Adipocyte (in vitro differentiated cells): ENCODE data around the gene SH3TC2.

Experiments used
- DNase-seq: peaks from one replicate; pipeline ENCODE4 v3.0.0-alpha.2; 2015; ENCODE audit warnings: low read depth
- H3K27me3 ChIP-seq: replicated peaks from 2 replicates; pipeline ENCODE4 v1.7.0; 2013; ENCODE audit warnings: mild to moderate bottlenecking, low read length, moderate library complexity; ENCODE audit not compliant: control insufficient read depth, insufficient read depth
- H3K36me3 ChIP-seq: 2 replicates; pipeline ENCODE4 v1.7.0; 2013; ENCODE audit warnings: low read length, mild to moderate bottlenecking, moderate library complexity; ENCODE audit not compliant: control insufficient read depth, insufficient read depth, severe bottlenecking
- H3K4me1 ChIP-seq: 2 replicates; pipeline ENCODE4 v1.7.0; 2013; ENCODE audit warnings: mild to moderate bottlenecking, low read length, moderate library complexity; ENCODE audit not compliant: control insufficient read depth, insufficient read depth
- H3K4me3 ChIP-seq: 2 replicates; pipeline ENCODE4 v1.7.0; 2013; ENCODE audit warnings: mild to moderate bottlenecking, low read length, moderate library complexity
- H3K9ac ChIP-seq: 2 replicates; pipeline ENCODE4 v1.7.0; 2013; ENCODE audit warnings: mild to moderate bottlenecking, low read length, moderate library complexity
- H3K9me3 ChIP-seq: 2 replicates; pipeline ENCODE4 v1.7.0; 2013; ENCODE audit warnings: mild to moderate bottlenecking, low read length, moderate library complexity; ENCODE audit not compliant: control insufficient read depth

Gene SH3TC2

GRCh38 chr5:148969291-148969690, 93.6 kb downstream of the SH3TC2 start:
- H3K9ac ChIP-seq, result peak overlapping the region; percentile 0
- no peaks in the 10 kb centered on the region for H3K36me3 ChIP-seq
- H3K4me1 ChIP-seq, result peaks cover 61% of the 10 kb centered on the region
- H3K9me3 ChIP-seq, result no peaks in the 10 kb centered on the region
- peak; percentile 20 for DNase-seq
- H3K4me3 ChIP-seq, result no peak overlapping the region
- H3K27me3 ChIP-seq, result no peaks in the 10 kb centered on the region

GRCh38 chr5:148968311-148968710, 94.6 kb downstream of the SH3TC2 start:
- DNase-seq, result no peak
- Histone ChIP-seq H3K4me1 (peaks cover 54% of the 10 kb centered on the region), H3K27me3 (no peaks in the 10 kb centered on the region), H3K9me3 (no peaks in the 10 kb centered on the region), H3K36me3 (no peaks in the 10 kb centered on the region), H3K9ac (no peak overlapping the region), H3K4me3 (no peak overlapping the region)

GRCh38 chr5:148967783-148968182, 95.1 kb downstream of the SH3TC2 start:
- DNase-seq, result no peak
- Histone ChIP-seq H3K27me3 (no peaks in the 10 kb centered on the region), H3K36me3 (no peaks in the 10 kb centered on the region)

GRCh38 chr5:148966938-148967337, 95.9 kb downstream of the SH3TC2 start:
- H3K4me3 ChIP-seq, result no peak overlapping the region
- no peaks in the 10 kb centered on the region for H3K9me3 ChIP-seq
- no peak overlapping the region for H3K9ac ChIP-seq

More at GRCh38 chr5:148967783-148968182, 95.1 kb downstream of the SH3TC2 start:
- Histone ChIP-seq H3K4me1 (peaks cover 49% of the 10 kb centered on the region), H3K9ac (no peak overlapping the region), H3K9me3 (no peaks in the 10 kb centered on the region), H3K4me3 (no peak overlapping the region)

GRCh38 chr5:148966348-148966747, 96.5 kb downstream of the SH3TC2 start:
- H3K27me3 ChIP-seq, result no peaks in the 10 kb centered on the region
- no peaks in the 10 kb centered on the region for H3K9me3 ChIP-seq
- DNase-seq, result no peak
- no peak overlapping the region for H3K4me3 ChIP-seq
- no peaks in the 10 kb centered on the region for H3K36me3 ChIP-seq
- peaks cover 44% of the 10 kb centered on the region for H3K4me1 ChIP-seq
- H3K9ac ChIP-seq, result peak overlapping the region; percentile 27

More at GRCh38 chr5:148966938-148967337, 95.9 kb downstream of the SH3TC2 start:
- H3K36me3 ChIP-seq, result no peaks in the 10 kb centered on the region
- H3K27me3 ChIP-seq, result no peaks in the 10 kb centered on the region
- peaks cover 44% of the 10 kb centered on the region for H3K4me1 ChIP-seq
- no peak for DNase-seq

GRCh38 chr5:148965511-148966265, 97.2 kb downstream of the SH3TC2 start:
- H3K9ac ChIP-seq, result peak overlapping the region; percentile 27

GRCh38 chr5:148963664-148964063, 99.2 kb downstream of the SH3TC2 start:
- Histone ChIP-seq H3K4me3 (no peak overlapping the region), H3K9me3 (no peaks in the 10 kb centered on the region), H3K4me1 (peaks cover 29% of the 10 kb centered on the region), H3K9ac (no peak overlapping the region), H3K27me3 (no peaks in the 10 kb centered on the region), H3K36me3 (no peaks in the 10 kb centered on the region)
- DNase-seq, result no peak

More at GRCh38 chr5:148965511-148966265, 97.2 kb downstream of the SH3TC2 start:
- Histone ChIP-seq H3K36me3 (no peaks in the 10 kb centered on the region), H3K4me3 (no peak overlapping the region), H3K27me3 (no peaks in the 10 kb centered on the region), H3K4me1 (peaks cover 44% of the 10 kb centered on the region), H3K9me3 (no peaks in the 10 kb centered on the region)
- DNase-seq, result peak; percentile 94

GRCh38 chr5:148962761-148963324, 100.0 kb downstream of the SH3TC2 start:
- no peaks in the 10 kb centered on the region for H3K36me3 ChIP-seq
- no peaks in the 10 kb centered on the region for H3K9me3 ChIP-seq
- peaks cover 21% of the 10 kb centered on the region for H3K4me1 ChIP-seq
- DNase-seq, result no peak
- no peak overlapping the region for H3K9ac ChIP-seq
- no peaks in the 10 kb centered on the region for H3K27me3 ChIP-seq
- H3K4me3 ChIP-seq, result no peak overlapping the region

- Histone ChIP-seq H3K4me3 (no peak overlapping the region), H3K36me3 (no peaks in the 10 kb centered on the region), H3K27me3 (no peaks in the 10 kb centered on the region), H3K9ac (no peak overlapping the region), H3K4me1 (peaks cover 17% of the 10 kb centered on the region), H3K9me3 (no peaks in the 10 kb centered on the region)
- no peak for DNase-seq
Measured at GRCh38 chr5:148962200-148962550, 100.7 kb downstream of the SH3TC2 start.

- Histone ChIP-seq H3K4me3 (no peak overlapping the region), H3K36me3 (no peaks in the 10 kb centered on the region), H3K9me3 (no peaks in the 10 kb centered on the region), H3K27me3 (no peaks in the 10 kb centered on the region), H3K4me1 (peaks cover 14% of the 10 kb centered on the region), H3K9ac (no peak overlapping the region)
- no peak for DNase-seq
Measured at GRCh38 chr5:148961261-148962199, 101.3 kb downstream of the SH3TC2 start.
